Endothelial cell (in vitro differentiated cells): ENCODE results near the gene RCL1. TPM values are rescaled to one million over a fixed set of nuclear protein-coding genes. Genes with fewer than 3 reads are reported as not detected.

Source experiments
- DNase-seq: peaks from one replicate; pipeline ENCODE4 v3.0.0; 2021; ENCODE audit warnings: low spot score
- H3K27ac Mint-ChIP-seq: one replicate; pipeline ENCODE4 v1.8.0; 2021; ENCODE audit warnings: mixed read lengths, inconsistent platforms; ENCODE audit not compliant: unreplicated experiment
- H3K27me3 Mint-ChIP-seq: one replicate; pipeline ENCODE4 v1.8.0; 2021; ENCODE audit warnings: mild to moderate bottlenecking, moderate library complexity, mixed read lengths, inconsistent platforms; ENCODE audit not compliant: unreplicated experiment
- H3K36me3 Mint-ChIP-seq: one replicate; pipeline ENCODE4 v1.8.0; 2021; ENCODE audit warnings: mild to moderate bottlenecking, low read depth, mixed read lengths, inconsistent platforms; ENCODE audit not compliant: unreplicated experiment
- H3K4me1 Mint-ChIP-seq: one replicate; pipeline ENCODE4 v1.8.0; 2021; ENCODE audit warnings: mild to moderate bottlenecking, mixed read lengths, inconsistent platforms; ENCODE audit not compliant: unreplicated experiment
- H3K4me3 Mint-ChIP-seq: one replicate; pipeline ENCODE4 v1.8.0; 2021; ENCODE audit warnings: mild to moderate bottlenecking, mixed read lengths, inconsistent platforms; ENCODE audit not compliant: unreplicated experiment
- H3K9me3 Mint-ChIP-seq: one replicate; pipeline ENCODE4 v1.8.0; 2021; ENCODE audit warnings: mixed read lengths, inconsistent platforms; ENCODE audit not compliant: unreplicated experiment
- CTCF ChIP-seq: fragments of 200-600 bp; sonication (generic); IDR thresholded peaks from one replicate; pipeline ENCODE4 v1.5.0; 2021; ENCODE audit warnings: antibody characterized with exemption; ENCODE audit not compliant: unreplicated experiment
- total RNA-seq: library from RNA; stranded (reverse); fragmentation: NEBNext Ultra II Directional; extraction: Animal tissue kit (Norgen Biotek cat#: 25700); gene quantifications from one replicate; pipeline ENCODE4 v1.2.1, GENCODE V29; 2021; ENCODE audit not compliant: unreplicated experiment

Gene RCL1
- total RNA-seq, 1 donor from 2014 or later = 12.2 TPM

DNA sequence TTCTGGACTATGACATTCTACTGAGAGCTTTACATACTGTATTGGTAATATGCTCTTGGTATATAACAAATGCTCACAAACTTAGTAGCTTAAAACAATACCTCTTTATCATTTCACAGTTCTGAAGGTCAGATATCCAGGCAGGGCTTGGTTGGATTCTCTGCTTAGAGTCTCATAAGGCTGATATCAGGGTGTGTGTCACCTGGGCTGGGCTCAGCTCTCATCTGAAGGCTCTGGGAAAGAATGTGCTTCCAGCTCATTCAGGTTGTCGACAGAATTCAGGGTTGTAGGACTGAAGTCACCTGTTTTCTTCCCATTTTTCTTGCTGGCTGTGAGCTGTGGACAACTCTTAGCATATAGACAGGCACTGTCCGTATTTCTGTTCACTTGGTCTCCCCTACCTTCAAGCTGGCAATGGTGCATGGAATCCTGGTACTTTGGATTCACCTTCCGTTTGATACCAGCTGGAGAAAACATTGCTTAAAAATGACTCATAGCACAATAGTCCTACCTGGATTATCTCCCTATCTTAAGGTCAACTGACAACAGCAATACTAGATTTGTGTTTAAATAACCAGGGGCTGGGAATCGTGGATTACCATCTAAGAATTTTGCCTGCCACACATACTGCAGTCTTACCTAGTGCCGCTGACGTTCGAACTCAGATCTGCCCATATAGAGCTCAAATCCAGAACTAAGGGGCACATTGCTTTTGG lies 69.2 kb downstream of the RCL1 start:
- H3K4me1 Mint-ChIP-seq = peaks cover 5% of the 10 kb centered on the region
- H3K4me3 Mint-ChIP-seq = no peak overlapping the region
- H3K9me3 Mint-ChIP-seq = no peaks in the 10 kb centered on the region
- TF ChIP-seq CTCF = no peak
- no peak overlapping the region for H3K27ac Mint-ChIP-seq
- H3K36me3 Mint-ChIP-seq = peaks cover 11% of the 10 kb centered on the region
- DNase-seq = no peak
- H3K27me3 Mint-ChIP-seq = no peaks in the 10 kb centered on the region

DNA sequence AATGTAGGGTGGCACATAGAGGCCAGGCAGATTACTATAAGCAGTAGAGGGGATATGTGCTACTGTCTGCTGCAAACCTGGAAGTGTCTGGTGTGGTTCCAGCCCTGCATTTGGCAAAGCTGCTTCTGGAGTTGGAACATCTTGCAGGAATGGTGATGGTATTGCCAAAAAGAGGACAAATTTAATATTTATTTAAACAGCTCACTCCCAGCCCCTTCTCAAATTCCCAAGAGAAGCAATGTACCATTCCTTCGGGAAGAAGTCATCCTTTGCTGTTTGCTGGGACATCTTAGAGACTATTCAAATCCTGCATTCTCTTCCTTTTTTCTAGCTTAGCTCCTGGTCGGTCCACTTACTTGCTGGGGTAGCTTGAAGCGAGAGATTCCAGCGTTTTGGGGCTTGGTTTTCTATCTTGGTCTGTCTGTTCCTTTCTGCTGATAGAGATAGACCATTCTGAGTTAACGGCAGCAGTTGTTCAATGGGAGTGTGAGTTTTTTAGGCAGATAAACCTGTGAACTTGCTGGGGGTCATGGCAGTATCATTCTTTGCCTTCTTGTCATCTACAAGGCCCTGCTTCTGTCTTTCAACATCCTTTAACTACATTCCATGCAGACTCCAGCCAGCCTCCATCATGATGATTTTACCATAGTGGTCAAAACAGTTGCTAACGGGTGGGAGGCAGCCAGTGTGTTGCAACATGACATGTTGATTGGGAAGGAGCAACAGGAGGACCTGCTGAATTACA lies 69.9 kb downstream of the RCL1 start:
- DNase-seq = no peak
- peaks cover 1% of the 10 kb centered on the region for H3K27me3 Mint-ChIP-seq
- H3K4me1 Mint-ChIP-seq = peaks cover 5% of the 10 kb centered on the region
- H3K4me3 Mint-ChIP-seq = no peak overlapping the region
- peaks cover 7% of the 10 kb centered on the region for H3K36me3 Mint-ChIP-seq
- H3K27ac Mint-ChIP-seq = no peak overlapping the region
- no peaks in the 10 kb centered on the region for H3K9me3 Mint-ChIP-seq
- TF ChIP-seq CTCF = no peak

- H3K4me3 Mint-ChIP-seq = no peak overlapping the region
- H3K27ac Mint-ChIP-seq = no peak overlapping the region
- peaks cover 5% of the 10 kb centered on the region for H3K4me1 Mint-ChIP-seq
- DNase-seq = no peak
- peaks cover 7% of the 10 kb centered on the region for H3K36me3 Mint-ChIP-seq
- no peak for TF ChIP-seq CTCF
- no peaks in the 10 kb centered on the region for H3K9me3 Mint-ChIP-seq
- peaks cover 1% of the 10 kb centered on the region for H3K27me3 Mint-ChIP-seq
Measured at GRCh38 chr9:4864234-4864661, 71.5 kb downstream of the RCL1 start.

- no peak for TF ChIP-seq CTCF
- H3K27me3 Mint-ChIP-seq = peaks cover 1% of the 10 kb centered on the region
- H3K27ac Mint-ChIP-seq = no peak overlapping the region
- no peak overlapping the region for H3K4me3 Mint-ChIP-seq
- peaks cover 7% of the 10 kb centered on the region for H3K36me3 Mint-ChIP-seq
- no peak for DNase-seq
- peaks cover 5% of the 10 kb centered on the region for H3K4me1 Mint-ChIP-seq
- H3K9me3 Mint-ChIP-seq = no peaks in the 10 kb centered on the region
Measured at GRCh38 chr9:4864698-4865097, 72.0 kb downstream of the RCL1 start.

DNA sequence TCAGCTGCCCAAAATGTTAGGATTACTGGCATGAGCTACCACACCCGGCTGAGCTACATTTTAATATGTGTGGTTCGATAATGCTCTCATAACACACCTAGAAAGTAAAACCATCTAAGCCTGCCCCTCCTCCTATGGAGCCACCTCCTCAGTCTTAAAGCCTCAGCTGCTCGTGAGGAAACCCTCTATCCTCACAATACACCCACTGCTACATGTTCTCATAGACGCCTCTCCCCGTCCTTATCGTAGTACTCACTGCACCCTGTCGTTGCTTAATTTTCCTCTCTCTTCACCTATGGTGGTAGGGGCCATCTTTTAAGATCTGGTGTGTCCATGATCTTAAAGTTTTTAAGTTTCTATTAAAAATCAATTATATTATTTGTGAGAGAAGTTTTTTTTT lies 72.9 kb downstream of the RCL1 start:
- no peaks in the 10 kb centered on the region for H3K9me3 Mint-ChIP-seq
- no peak overlapping the region for H3K4me3 Mint-ChIP-seq
- TF ChIP-seq CTCF = no peak
- no peak overlapping the region for H3K27ac Mint-ChIP-seq
- peaks cover 6% of the 10 kb centered on the region for H3K36me3 Mint-ChIP-seq
- H3K4me1 Mint-ChIP-seq = peaks cover 5% of the 10 kb centered on the region
- no peak for DNase-seq
- H3K27me3 Mint-ChIP-seq = peaks cover 1% of the 10 kb centered on the region
